Keratinocyte (primary cell): ENCODE results near the gene SH3PXD2A. TPM values are rescaled to one million over a fixed set of nuclear protein-coding genes. Genes with fewer than 3 reads are reported as not detected.

Source experiments
- DNase-seq: peaks from one replicate; pipeline ENCODE4 v3.0.0-alpha.2; 2011; ENCODE audit warnings: low read depth, missing footprints, low spot score
- FAIRE-seq: peaks from 2 replicates; lab custom pipeline; 2011; peaks lifted over from hg19 to GRCh38; lab: Jason Lieb, UNC
- H2AFZ ChIP-seq: 2 replicates; pipeline ENCODE4 v1.6.0; 2012; ENCODE audit warnings: low read length, control low read depth, inconsistent platforms; ENCODE audit not compliant: control insufficient read depth
- H3K27ac ChIP-seq: 2 replicates; pipeline ENCODE4 v1.5.1; 2011; ENCODE audit warnings: low read length; ENCODE audit not compliant: control insufficient read depth, insufficient read depth
- H3K27me3 ChIP-seq: 3 replicates; pipeline ENCODE4 v1.6.0; 2011; ENCODE audit warnings: low read length; ENCODE audit not compliant: control insufficient read depth, insufficient read depth; ENCODE audit errors: extremely low read depth
- H3K36me3 ChIP-seq, 2 experiments: 2 replicates in 1 of 2; 3 replicates in 1 of 2; pipeline ENCODE4 v1.5.1; 2011; ENCODE audit warnings: low read length in 2 of 2, mild to moderate bottlenecking in 1 of 2; ENCODE audit not compliant: control insufficient read depth in 2 of 2, insufficient read depth in 2 of 2; ENCODE audit errors: extremely low read depth in 1 of 2
- H3K4me1 ChIP-seq: 3 replicates; pipeline ENCODE4 v1.5.1; 2011; ENCODE audit warnings: low read length; ENCODE audit not compliant: control insufficient read depth, insufficient read depth; ENCODE audit errors: extremely low read depth
- H3K4me2 ChIP-seq: 3 replicates; pipeline ENCODE4 v1.6.0; 2011; ENCODE audit warnings: low read depth, low read length; ENCODE audit not compliant: control insufficient read depth, insufficient read depth; ENCODE audit errors: extremely low read depth
- H3K4me3 ChIP-seq, 3 experiments: fragments of 200-600 bp in 1 of 3; sonication (generic) in 1 of 3; 2 replicates in 2 of 3; 3 replicates in 1 of 3; pipeline ENCODE4 v1.5.1; 2011 to 2016; ENCODE audit warnings: low read length in 3 of 3, mild to moderate bottlenecking in 3 of 3, control low read depth in 2 of 3, inconsistent platforms in 1 of 3, low read depth in 1 of 3, mixed read lengths in 1 of 3, mixed run types in 1 of 3, moderate library complexity in 1 of 3; ENCODE audit not compliant: control insufficient read depth in 2 of 3, insufficient read depth in 2 of 3; ENCODE audit errors: extremely low read depth in 1 of 3
- H3K79me2 ChIP-seq: 2 replicates; pipeline ENCODE4 v1.6.0; 2012; ENCODE audit warnings: low read length; ENCODE audit not compliant: control insufficient read depth, insufficient read depth
- H3K9ac ChIP-seq: 3 replicates; pipeline ENCODE4 v1.6.0; 2011; ENCODE audit warnings: low read length; ENCODE audit not compliant: control insufficient read depth, insufficient read depth; ENCODE audit errors: extremely low read depth
- H3K9me1 ChIP-seq: 3 replicates; pipeline ENCODE4 v1.6.0; 2011; ENCODE audit warnings: low read length; ENCODE audit not compliant: control insufficient read depth, insufficient read depth; ENCODE audit errors: extremely low read depth
- H3K9me3 ChIP-seq: 2 replicates; pipeline ENCODE4 v1.5.1; 2012; ENCODE audit warnings: low read depth, low read length; ENCODE audit not compliant: control insufficient read depth
- H4K20me1 ChIP-seq: 3 replicates; pipeline ENCODE4 v1.6.0; 2011; ENCODE audit warnings: low read length; ENCODE audit not compliant: control insufficient read depth, insufficient read depth; ENCODE audit errors: extremely low read depth
- EZH2 ChIP-seq: IDR thresholded peaks from one replicate; pipeline ENCODE4 v1.6.1; 2012; ENCODE audit warnings: inconsistent platforms, mild to moderate bottlenecking, low read length, moderate library complexity
- dilution Hi-C: fragments of 300-500 bp; cut with MboI; formaldehyde crosslinking; loops from one replicate; pipeline ENCODE4 v1.7.0; 2020; ENCODE audit warnings: low sequenced_read_pairs; ENCODE audit not compliant: extremely low pct_ligation_motif_present
- polyA plus RNA-seq, 5 experiments: library from polyadenylated mRNA; depleted of rRNA in 3 of 5; stranded (reverse) in 3 of 5; stranded (forward) in 1 of 5; unstranded in 1 of 5; fragments of >200 nt; gene quantifications; 1 replicate in 1 of 5; 2 replicates in 3 of 5; 3 replicates in 1 of 5; pipeline versions ENCODE4 v1.2.1 to v1.2.3, GENCODE V29; 2011 to 2012; ENCODE audit warnings: missing spikeins in 2 of 5, low read depth in 1 of 5, low replicate concordance in 1 of 5
- TF ChIP-seq, protein P1 (sequence below), 3 experiments: IDR thresholded peaks in 1 of 3; conservative IDR thresholded peaks in 1 of 3; optimal IDR thresholded peaks in 1 of 3; 2 replicates in 2 of 3; 3 replicates in 1 of 3; pipeline versions ENCODE3 to v1.5.1; 2011; ENCODE audit warnings: low read length in 3 of 3, mild to moderate bottlenecking in 3 of 3, moderate library complexity in 2 of 3, control low read depth in 1 of 3, inconsistent platforms in 1 of 3; ENCODE audit not compliant: insufficient read depth in 2 of 3; ENCODE audit errors: extremely low read depth in 1 of 3

SH3PXD2A gene
- polyA plus RNA-seq, 1 donor (not counting 4 experiments of a cell fraction or from before 2014, with no cell fraction given): 33.9 TPM

DNA sequence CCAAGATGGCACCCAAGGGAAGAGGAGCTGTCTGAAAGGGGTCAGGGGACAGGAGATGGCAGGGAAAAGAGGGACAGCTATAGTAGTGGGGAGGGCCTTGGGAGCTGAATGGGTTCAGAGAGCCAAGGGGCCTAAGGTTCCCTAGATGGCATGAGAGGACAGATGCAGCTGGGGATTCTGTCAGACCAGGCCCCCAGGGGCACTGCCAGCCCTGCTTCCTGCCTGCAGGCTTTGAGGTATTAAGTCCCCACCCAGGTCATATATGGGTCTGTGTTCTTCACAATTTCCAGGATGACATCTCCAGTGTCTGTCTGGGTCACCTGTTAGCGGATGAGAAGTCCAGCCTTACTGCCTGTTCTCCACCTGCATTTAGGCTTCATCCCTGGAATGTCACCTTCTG lies 305.1 kb downstream of the SH3PXD2A start:
- dilution Hi-C loops: no loop called here
- no peaks in the 10 kb centered on the region for H3K9me1 ChIP-seq
- H3K9ac ChIP-seq: no peak overlapping the region
- H4K20me1 ChIP-seq: no peaks in the 10 kb centered on the region
- DNase-seq (no peak), FAIRE-seq (no peak)
- H3K4me1 ChIP-seq: no peaks in the 10 kb centered on the region
- H2AFZ ChIP-seq: no peak overlapping the region
- no peaks in the 10 kb centered on the region for H3K79me2 ChIP-seq
- TF ChIP-seq EZH2: no peak
- TF ChIP-seq, protein P1, sequence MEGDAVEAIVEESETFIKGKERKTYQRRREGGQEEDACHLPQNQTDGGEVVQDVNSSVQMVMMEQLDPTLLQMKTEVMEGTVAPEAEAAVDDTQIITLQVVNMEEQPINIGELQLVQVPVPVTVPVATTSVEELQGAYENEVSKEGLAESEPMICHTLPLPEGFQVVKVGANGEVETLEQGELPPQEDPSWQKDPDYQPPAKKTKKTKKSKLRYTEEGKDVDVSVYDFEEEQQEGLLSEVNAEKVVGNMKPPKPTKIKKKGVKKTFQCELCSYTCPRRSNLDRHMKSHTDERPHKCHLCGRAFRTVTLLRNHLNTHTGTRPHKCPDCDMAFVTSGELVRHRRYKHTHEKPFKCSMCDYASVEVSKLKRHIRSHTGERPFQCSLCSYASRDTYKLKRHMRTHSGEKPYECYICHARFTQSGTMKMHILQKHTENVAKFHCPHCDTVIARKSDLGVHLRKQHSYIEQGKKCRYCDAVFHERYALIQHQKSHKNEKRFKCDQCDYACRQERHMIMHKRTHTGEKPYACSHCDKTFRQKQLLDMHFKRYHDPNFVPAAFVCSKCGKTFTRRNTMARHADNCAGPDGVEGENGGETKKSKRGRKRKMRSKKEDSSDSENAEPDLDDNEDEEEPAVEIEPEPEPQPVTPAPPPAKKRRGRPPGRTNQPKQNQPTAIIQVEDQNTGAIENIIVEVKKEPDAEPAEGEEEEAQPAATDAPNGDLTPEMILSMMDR (optimal IDR thresholded peaks at IDR 0.05 in 1 of 3, IDR thresholded peaks at IDR 0.05 in 1 of 3, conservative IDR thresholded peaks at IDR 0.05 in 1 of 3; ENCODE audit: extremely low read depth in 1 of 3, insufficient read depth in 2 of 3, low read length in 3 of 3): no peak
- no peak overlapping the region for H3K4me2 ChIP-seq
- peaks cover 39% of the 10 kb centered on the region for H3K27me3 ChIP-seq
- no peaks in the 10 kb centered on the region for H3K9me3 ChIP-seq
- H3K4me3 ChIP-seq: no peak overlapping the region
- no peak overlapping the region for H3K27ac ChIP-seq
- H3K36me3 ChIP-seq: no peaks in the 10 kb centered on the region

DNA sequence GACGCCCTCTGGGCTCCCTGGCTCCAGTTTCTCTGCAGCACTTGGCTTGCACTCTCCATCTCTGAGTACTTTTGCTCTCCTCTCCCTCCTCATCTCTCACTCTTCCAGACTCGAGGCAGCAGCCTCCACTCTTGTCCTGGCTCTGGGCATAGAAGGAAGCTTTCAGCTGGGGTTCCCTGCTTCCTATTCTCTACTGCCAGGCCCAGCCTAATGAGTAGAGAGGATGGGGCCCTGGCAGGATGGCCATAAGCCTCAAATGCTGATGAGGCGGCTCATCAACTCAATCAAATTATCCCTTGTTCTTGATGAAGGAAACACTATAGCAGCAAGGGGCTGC lies 306.1 kb downstream of the SH3PXD2A start:
- TF ChIP-seq EZH2: no peak
- TF ChIP-seq, protein P1 (optimal IDR thresholded peaks at IDR 0.05 in 1 of 3, IDR thresholded peaks at IDR 0.05 in 1 of 3, conservative IDR thresholded peaks at IDR 0.05 in 1 of 3; ENCODE audit: extremely low read depth in 1 of 3, insufficient read depth in 2 of 3, low read length in 3 of 3): no peak
- Histone ChIP-seq H3K79me2 (no peaks in the 10 kb centered on the region), H3K4me2 (no peak overlapping the region), H3K4me3 (no peak overlapping the region), H3K9me3 (no peaks in the 10 kb centered on the region), H3K36me3 (no peaks in the 10 kb centered on the region), H4K20me1 (no peaks in the 10 kb centered on the region), H3K9ac (no peak overlapping the region), H3K27ac (no peak overlapping the region), H3K9me1 (no peaks in the 10 kb centered on the region), H3K4me1 (no peaks in the 10 kb centered on the region), H2AFZ (no peak overlapping the region), H3K27me3 (peaks cover 33% of the 10 kb centered on the region)
- DNase-seq (no peak), FAIRE-seq (no peak)
- dilution Hi-C loops: no loop called here
